ENCODE data around the gene TNRC6C. TPM values are rescaled to one million over a fixed set of nuclear protein-coding genes. Genes with fewer than 3 reads are reported as not detected.

TNRC6C gene
- polyA plus RNA-seq, 2 donors, result 1.2 to 3.4 TPM

DNA sequence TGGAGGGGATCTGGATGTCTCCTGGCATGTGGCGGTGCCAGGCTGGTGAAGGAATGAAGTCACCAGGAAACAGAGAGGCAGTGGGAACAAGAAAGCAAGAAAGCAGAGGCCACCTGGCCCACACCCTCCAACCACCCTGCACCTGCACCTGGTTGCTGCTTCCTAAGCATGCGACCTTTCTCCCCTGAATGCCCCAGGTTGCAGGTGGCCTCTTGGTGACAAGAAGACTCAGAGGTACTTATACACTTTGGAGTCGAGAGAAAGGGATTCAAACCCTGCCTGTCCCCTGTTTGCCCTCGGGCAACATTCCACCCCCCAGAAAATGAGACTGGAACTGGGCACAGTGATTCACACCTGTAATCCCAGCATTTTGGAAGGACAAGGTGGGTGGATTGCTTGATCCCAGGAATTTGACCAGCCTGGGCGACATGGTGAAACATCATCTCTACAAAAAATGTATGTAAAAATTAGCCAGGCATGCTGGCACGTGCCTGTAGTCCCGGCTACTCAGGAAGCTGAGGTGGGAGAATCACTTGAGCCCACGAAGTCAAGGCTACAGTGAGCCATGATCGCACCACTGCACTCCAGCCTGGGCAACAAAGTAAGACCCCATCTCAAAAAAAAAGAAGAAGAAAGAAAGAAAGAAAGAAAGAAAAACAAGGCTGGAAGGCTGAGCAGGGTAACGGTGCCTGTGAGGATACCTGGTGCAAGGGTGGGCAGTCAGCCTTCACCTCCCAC, 34.6 kb upstream of the TNRC6C start:
- Histone ChIP-seq H3K36me3 (ENCODE audit: control insufficient read depth in 2 of 2, insufficient read depth in 2 of 2, low read length in 1 of 2) (no peaks in the 10 kb centered on the region), H3K4me1 (ENCODE audit: control insufficient read depth in 2 of 2, insufficient read depth in 2 of 2, low read length in 1 of 2) (peaks cover 0 to 2% of the 10 kb centered on the region in 2 donors), H3K4me3 (ENCODE audit: low read depth in 1 of 2, low read length in 2 of 2) (no peak overlapping the region), H3K9me3 (ENCODE audit: control insufficient read depth in 2 of 2, insufficient read depth in 1 of 2, low read depth in 1 of 2, low read length in 1 of 2) (no peaks in the 10 kb centered on the region), H3K27ac (ENCODE audit: low read depth in 2 of 2, low read length in 1 of 2) (no peak overlapping the region), H3K27me3 (ENCODE audit: control insufficient read depth in 1 of 2, insufficient read depth in 2 of 2, low read length in 2 of 2) (no peaks in the 10 kb centered on the region)
- 65% methylated on average over 10 of the region's 10 CpGs for WGBS, 2 donors

DNA sequence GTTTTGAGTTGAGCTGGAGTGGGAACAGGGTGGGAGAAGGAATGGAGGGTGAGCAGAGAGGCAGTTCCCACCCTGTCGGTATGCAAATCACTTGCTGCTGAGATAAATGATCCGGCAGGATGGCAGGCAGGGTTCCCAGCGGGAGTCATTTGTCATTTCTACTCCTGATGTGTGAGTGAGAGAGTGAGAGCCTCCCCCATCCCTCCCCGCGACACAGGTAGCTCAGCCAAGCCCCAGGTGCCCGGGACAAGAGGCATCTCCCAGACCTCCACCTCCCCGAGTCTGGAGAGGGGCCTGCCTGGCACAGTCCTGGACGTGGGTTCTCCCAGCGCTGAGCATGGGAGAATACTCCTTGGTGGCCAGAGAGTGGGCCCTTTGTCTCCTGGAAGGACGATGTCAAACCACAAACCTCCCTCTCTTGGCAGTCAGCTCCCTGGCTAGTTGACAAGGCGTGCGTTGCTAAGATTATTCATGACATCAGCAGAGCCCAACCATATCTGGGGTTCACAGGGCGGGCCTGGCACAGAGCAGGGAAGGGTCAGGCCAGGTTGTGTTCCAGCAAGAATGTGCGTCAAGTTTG, 33.7 kb upstream of the TNRC6C start:
- Histone ChIP-seq H3K9me3 (ENCODE audit: control insufficient read depth in 2 of 2, insufficient read depth in 1 of 2, low read depth in 1 of 2, low read length in 1 of 2) (no peaks in the 10 kb centered on the region), H3K27ac (ENCODE audit: low read depth in 2 of 2, low read length in 1 of 2) (no peak overlapping the region), H3K4me1 (ENCODE audit: control insufficient read depth in 2 of 2, insufficient read depth in 2 of 2, low read length in 1 of 2) (peaks cover 0 to 2% of the 10 kb centered on the region in 2 donors), H3K4me3 (ENCODE audit: low read depth in 1 of 2, low read length in 2 of 2) (no peak overlapping the region), H3K27me3 (ENCODE audit: control insufficient read depth in 1 of 2, insufficient read depth in 2 of 2, low read length in 2 of 2) (no peaks in the 10 kb centered on the region), H3K36me3 (ENCODE audit: control insufficient read depth in 2 of 2, insufficient read depth in 2 of 2, low read length in 1 of 2) (no peaks in the 10 kb centered on the region)
- 38 to 41% methylated on average over 14 of the region's 14 CpGs for WGBS, 2 donors

DNA sequence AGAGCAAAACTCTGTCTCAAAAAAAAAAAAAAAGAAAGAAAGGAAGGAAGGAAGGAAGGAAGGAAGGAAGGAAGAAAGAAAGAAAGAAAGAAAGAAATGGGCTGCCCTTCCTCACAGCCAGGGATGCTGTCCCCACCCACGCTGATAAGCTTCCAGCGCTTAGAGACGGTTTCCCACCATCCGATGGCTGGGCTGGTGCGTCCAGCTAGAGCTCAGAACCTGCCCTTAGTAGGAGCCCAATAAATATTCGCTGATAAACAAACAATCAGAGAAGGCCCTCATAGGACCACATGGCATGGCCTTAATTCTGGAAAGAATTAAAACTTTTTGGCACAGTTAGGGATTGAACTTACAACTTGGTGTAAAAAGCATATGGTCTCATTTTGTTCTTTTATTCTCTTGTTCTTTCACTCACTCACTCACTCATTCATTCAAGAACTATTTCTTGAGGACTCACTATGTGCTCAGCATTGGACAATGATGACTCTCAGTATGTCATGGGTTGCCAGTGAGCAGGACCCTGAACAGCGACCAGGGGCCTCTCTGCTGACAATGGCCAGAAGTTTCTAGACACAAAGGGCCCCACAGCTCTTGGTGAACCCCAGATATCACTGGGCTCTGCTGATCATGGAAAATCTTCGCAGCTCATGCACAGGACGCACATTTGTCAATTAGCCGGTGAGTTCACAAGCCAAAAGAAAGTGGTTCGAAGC, 32.5 kb upstream of the TNRC6C start:
- no peaks in the 10 kb centered on the region for H3K27me3 ChIP-seq (ENCODE audit: control insufficient read depth in 1 of 2, insufficient read depth in 2 of 2, low read length in 2 of 2)
- no peak overlapping the region for H3K27ac ChIP-seq (ENCODE audit: low read depth in 2 of 2, low read length in 1 of 2)
- 91 to 94% methylated on average over 11 of the region's 11 CpGs for WGBS, 2 donors
- peaks cover 0 to 2% of the 10 kb centered on the region in 2 donors for H3K4me1 ChIP-seq (ENCODE audit: control insufficient read depth in 2 of 2, insufficient read depth in 2 of 2, low read length in 1 of 2)
- H3K4me3 ChIP-seq (ENCODE audit: low read depth in 1 of 2, low read length in 2 of 2), result no peak overlapping the region
- H3K36me3 ChIP-seq (ENCODE audit: control insufficient read depth in 2 of 2, insufficient read depth in 2 of 2, low read length in 1 of 2), result no peaks in the 10 kb centered on the region
- H3K9me3 ChIP-seq (ENCODE audit: control insufficient read depth in 2 of 2, insufficient read depth in 1 of 2, low read depth in 1 of 2, low read length in 1 of 2), result no peaks in the 10 kb centered on the region

DNA sequence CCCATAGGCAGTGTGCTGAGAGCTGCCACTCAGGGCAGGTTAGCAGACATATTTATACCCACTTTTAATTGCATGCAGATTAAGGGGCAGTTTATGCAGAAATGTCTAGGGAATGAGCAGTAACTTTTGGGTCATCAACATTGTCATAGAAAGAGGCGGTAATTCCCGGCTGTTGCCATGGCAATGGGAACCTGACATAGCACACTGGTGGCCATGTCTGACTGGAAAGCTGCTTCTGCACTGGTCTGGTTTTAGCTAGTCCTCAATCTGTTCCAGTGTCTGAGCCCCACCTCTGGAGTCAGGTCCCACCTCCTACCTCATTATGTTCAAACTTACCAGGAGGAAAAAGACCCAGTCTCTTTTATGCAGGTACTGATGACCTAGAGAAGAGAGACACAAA, 31.5 kb upstream of the TNRC6C start:
- no peaks in the 10 kb centered on the region for H3K9me3 ChIP-seq (ENCODE audit: control insufficient read depth in 2 of 2, insufficient read depth in 1 of 2, low read depth in 1 of 2, low read length in 1 of 2)
- H3K27ac ChIP-seq (ENCODE audit: low read depth in 2 of 2, low read length in 1 of 2), result no peak overlapping the region
- peaks cover 0 to 2% of the 10 kb centered on the region in 2 donors for H3K4me1 ChIP-seq (ENCODE audit: control insufficient read depth in 2 of 2, insufficient read depth in 2 of 2, low read length in 1 of 2)
- 77 to 80% methylated on average over 2 of the region's 2 CpGs for WGBS, 2 donors
- no peaks in the 10 kb centered on the region for H3K27me3 ChIP-seq (ENCODE audit: control insufficient read depth in 1 of 2, insufficient read depth in 2 of 2, low read length in 2 of 2)
- no peak overlapping the region for H3K4me3 ChIP-seq (ENCODE audit: low read depth in 1 of 2, low read length in 2 of 2)
- H3K36me3 ChIP-seq (ENCODE audit: control insufficient read depth in 2 of 2, insufficient read depth in 2 of 2, low read length in 1 of 2), result no peaks in the 10 kb centered on the region

DNA sequence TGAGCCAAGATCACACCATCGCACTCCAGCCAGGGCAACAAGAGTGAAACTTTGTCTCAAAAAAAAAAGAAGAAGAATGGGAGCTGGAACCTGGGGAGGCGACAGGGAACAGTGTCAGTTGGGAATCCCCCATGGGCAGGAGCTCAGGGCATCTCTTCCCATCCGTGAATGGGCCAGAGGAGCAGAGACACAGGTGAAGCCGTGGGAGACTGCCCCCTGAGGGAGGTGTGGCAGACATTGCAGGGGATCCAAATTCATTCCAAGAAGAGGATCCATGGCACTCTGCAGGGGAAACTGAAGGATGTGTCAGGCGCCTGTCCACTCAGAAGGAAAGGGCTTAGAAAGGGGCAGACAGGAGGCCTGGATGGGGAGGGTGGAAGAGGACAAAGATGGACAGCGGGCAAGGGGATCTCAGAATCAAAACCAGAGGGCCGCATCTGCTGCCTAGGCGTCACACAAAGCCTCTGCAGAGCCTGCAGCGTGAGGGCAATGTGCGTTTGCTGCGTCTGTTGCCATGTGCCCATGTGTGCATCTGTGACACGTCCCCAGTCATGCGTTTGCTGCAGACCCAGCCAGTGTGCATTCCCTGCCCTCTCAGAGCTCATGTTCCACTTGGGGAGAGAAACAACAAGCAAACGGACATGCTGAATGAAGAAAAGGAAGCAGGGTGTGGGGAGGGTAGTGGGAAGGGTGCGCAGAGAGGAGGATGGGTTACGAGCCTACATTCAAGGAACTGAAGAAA, 30.6 kb upstream of the TNRC6C start:
- Histone ChIP-seq H3K4me3 (ENCODE audit: low read depth in 1 of 2, low read length in 2 of 2) (no peak overlapping the region), H3K27me3 (ENCODE audit: control insufficient read depth in 1 of 2, insufficient read depth in 2 of 2, low read length in 2 of 2) (no peaks in the 10 kb centered on the region), H3K27ac (ENCODE audit: low read depth in 2 of 2, low read length in 1 of 2) (no peak overlapping the region), H3K4me1 (ENCODE audit: control insufficient read depth in 2 of 2, insufficient read depth in 2 of 2, low read length in 1 of 2) (peaks cover 0 to 2% of the 10 kb centered on the region in 2 donors), H3K36me3 (ENCODE audit: control insufficient read depth in 2 of 2, insufficient read depth in 2 of 2, low read length in 1 of 2) (no peaks in the 10 kb centered on the region), H3K9me3 (ENCODE audit: control insufficient read depth in 2 of 2, insufficient read depth in 1 of 2, low read depth in 1 of 2, low read length in 1 of 2) (no peaks in the 10 kb centered on the region)
- 81 to 83% methylated on average over 16 of the region's 16 CpGs for WGBS, 2 donors

DNA sequence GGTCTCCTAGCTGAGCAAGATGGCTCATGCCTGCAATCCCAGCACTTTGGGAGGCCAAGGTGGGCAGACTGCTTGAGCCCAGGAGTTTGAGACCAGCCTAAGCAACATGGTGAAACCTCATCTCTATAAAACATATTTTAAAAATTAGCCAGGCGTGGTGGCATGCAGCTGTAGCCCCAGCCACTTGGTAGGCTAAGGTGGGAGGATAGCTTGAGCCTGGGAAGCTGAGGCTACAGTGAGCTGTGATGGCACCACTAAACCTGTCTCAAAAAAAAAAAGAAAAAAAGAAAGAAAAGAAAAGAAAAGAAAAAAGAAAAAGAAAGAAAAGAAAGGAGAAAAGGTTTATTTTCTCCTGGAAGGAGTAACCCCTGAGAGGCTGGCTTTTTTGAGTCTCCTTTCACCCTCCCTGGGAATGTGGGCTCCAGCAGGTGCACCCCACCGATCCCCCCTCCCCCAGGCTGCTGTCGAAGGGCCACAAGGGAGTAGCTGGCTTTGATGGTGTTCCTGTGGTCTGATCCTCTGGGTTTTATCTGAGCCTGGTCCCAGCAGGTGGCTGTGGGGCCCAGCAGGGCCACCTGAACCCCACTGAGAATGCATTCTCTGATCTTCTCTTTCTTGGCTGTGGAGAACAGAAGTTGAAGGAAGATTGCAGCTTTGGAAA, 29.9 kb upstream of the TNRC6C start:
- 64 to 65% methylated on average over 3 of the region's 3 CpGs for WGBS, 2 donors
- H3K27me3 ChIP-seq (ENCODE audit: control insufficient read depth in 1 of 2, insufficient read depth in 2 of 2, low read length in 2 of 2), result no peaks in the 10 kb centered on the region

DNA sequence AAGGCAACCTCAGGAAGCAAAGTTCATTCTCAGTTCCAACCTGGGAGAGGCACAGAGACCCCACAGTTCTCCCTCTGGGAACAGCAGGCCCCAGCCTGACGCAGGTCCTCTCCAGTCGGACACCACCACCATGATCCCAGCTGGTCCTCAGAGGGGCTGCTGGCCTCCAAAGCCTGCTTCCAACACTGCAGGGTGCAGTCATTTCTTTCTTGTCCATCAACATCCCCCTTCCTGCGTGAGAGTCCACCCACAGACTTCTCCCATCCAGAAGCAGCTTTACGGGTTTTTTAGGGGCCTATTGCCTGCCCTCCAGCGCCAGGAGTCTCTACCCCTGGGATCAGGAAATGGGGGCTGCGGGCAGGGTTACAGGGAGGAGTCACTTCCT, 29.3 kb upstream of the TNRC6C start:
- no peaks in the 10 kb centered on the region for H3K9me3 ChIP-seq (ENCODE audit: control insufficient read depth in 2 of 2, insufficient read depth in 1 of 2, low read depth in 1 of 2, low read length in 1 of 2)
- H3K27ac ChIP-seq (ENCODE audit: low read depth in 2 of 2, low read length in 1 of 2), result no peak overlapping the region
- H3K36me3 ChIP-seq (ENCODE audit: control insufficient read depth in 2 of 2, insufficient read depth in 2 of 2, low read length in 1 of 2), result no peaks in the 10 kb centered on the region
- WGBS, 2 donors, result 83 to 85% methylated on average over 6 of the region's 6 CpGs
- H3K4me3 ChIP-seq (ENCODE audit: low read depth in 1 of 2, low read length in 2 of 2), result no peak overlapping the region
- no peaks in the 10 kb centered on the region for H3K27me3 ChIP-seq (ENCODE audit: control insufficient read depth in 1 of 2, insufficient read depth in 2 of 2, low read length in 2 of 2)
- H3K4me1 ChIP-seq (ENCODE audit: control insufficient read depth in 2 of 2, insufficient read depth in 2 of 2, low read length in 1 of 2), result peaks cover 0 to 2% of the 10 kb centered on the region in 2 donors

More for the DNA sequence above, 29.9 kb upstream of the TNRC6C start:
- Histone ChIP-seq H3K27ac (ENCODE audit: low read depth in 2 of 2, low read length in 1 of 2) (no peak overlapping the region), H3K9me3 (ENCODE audit: control insufficient read depth in 2 of 2, insufficient read depth in 1 of 2, low read depth in 1 of 2, low read length in 1 of 2) (no peaks in the 10 kb centered on the region), H3K36me3 (ENCODE audit: control insufficient read depth in 2 of 2, insufficient read depth in 2 of 2, low read length in 1 of 2) (no peaks in the 10 kb centered on the region), H3K4me3 (ENCODE audit: low read depth in 1 of 2, low read length in 2 of 2) (no peak overlapping the region), H3K4me1 (ENCODE audit: control insufficient read depth in 2 of 2, insufficient read depth in 2 of 2, low read length in 1 of 2) (peaks cover 0 to 2% of the 10 kb centered on the region in 2 donors)

DNA sequence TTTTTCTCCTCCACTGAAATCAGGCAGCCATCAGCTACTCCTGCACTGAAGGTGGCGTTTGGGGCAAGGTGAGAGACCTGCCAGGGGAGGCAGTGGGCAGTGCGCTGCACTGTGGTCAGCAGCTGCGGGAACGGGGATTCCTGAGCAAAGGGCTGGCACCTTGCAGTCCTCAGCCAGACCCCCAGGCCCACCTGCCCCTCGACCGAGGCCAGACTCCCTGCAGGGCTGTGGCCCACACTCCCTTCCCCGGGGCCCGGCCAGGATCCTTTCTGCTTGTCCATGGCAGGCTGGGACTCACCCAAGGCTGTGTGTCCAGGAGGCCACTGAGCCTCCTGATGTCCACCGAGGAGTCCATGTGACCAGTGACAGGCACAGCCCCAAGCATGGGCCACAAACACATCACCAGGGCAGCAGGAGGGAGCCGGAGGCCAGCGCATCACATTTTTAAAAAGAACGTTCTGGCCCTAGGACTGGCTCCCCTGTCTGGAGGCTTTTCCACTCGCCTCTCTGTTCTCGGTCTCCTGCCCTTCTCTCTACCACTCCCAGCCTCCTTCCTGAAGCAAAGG, 28.5 kb upstream of the TNRC6C start:
- WGBS, 2 donors, result 84 to 85% methylated on average over 14 of the region's 14 CpGs
- no peaks in the 10 kb centered on the region for H3K27me3 ChIP-seq (ENCODE audit: control insufficient read depth in 1 of 2, insufficient read depth in 2 of 2, low read length in 2 of 2)
- no peak overlapping the region for H3K4me3 ChIP-seq (ENCODE audit: low read depth in 1 of 2, low read length in 2 of 2)
- H3K36me3 ChIP-seq (ENCODE audit: control insufficient read depth in 2 of 2, insufficient read depth in 2 of 2, low read length in 1 of 2), result no peaks in the 10 kb centered on the region
- H3K27ac ChIP-seq (ENCODE audit: low read depth in 2 of 2, low read length in 1 of 2), result no peak overlapping the region
- no peaks in the 10 kb centered on the region for H3K9me3 ChIP-seq (ENCODE audit: control insufficient read depth in 2 of 2, insufficient read depth in 1 of 2, low read depth in 1 of 2, low read length in 1 of 2)
- H3K4me1 ChIP-seq (ENCODE audit: control insufficient read depth in 2 of 2, insufficient read depth in 2 of 2, low read length in 1 of 2), result peaks cover 0 to under 1% of the 10 kb centered on the region in 2 donors

All from esophagus (tissue), 2 donors.